Measurements from ENCODE around the gene SOBP. TPM values are rescaled to one million over a fixed set of nuclear protein-coding genes. Genes with fewer than 3 reads are reported as not detected.

Gene SOBP
- total RNA-seq, 2 donors from 2014 or later = 0.70 to 4.6 TPM

DNA sequence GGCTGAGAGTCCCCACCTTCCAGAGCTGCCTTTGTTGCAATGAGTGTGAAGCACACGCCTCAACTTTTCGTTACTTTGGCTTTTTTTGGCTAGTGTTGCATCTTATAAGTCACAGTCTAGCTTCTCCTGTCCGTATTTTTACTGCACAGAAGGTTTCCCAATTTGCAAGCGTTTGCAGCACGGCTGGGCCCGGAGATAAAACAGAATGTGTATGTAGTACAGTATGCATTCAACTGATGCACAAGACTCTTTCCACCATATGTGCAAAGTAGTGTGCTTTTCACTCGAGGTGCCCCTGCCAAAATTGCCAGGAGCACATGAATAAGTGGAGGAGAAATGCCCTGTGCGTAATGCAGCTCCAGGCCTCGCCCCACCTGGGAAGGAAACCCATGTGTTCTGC lies 79.6 kb downstream of the SOBP start:
- DNase-seq (no peak), ATAC-seq (no peak)
- intact Hi-C loops (cut with DNase I, micrococcal nuclease) = no loop called here

DNA sequence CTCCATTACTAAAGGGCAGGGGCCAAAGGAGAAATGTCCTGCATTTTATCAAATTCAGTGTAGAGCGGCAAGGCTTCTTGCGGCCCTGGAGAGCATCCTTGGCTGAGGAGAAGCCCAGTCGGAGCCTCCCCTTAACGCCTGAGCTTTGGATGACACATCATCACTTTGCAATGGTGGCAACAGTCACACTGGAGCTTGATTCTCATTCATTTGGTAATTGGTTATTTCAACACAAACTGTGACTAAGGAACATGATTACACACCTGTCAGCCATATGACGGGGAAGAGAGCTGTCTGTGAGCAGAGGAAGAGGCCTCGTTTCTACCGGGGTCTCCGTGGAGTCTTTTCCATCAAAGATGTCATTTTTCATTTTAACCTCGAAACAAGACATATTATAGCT lies 81.4 kb downstream of the SOBP start:
- intact Hi-C loops (cut with DNase I, micrococcal nuclease) = no loop called here
- no peak for DNase-seq
- no peak for ATAC-seq

DNA sequence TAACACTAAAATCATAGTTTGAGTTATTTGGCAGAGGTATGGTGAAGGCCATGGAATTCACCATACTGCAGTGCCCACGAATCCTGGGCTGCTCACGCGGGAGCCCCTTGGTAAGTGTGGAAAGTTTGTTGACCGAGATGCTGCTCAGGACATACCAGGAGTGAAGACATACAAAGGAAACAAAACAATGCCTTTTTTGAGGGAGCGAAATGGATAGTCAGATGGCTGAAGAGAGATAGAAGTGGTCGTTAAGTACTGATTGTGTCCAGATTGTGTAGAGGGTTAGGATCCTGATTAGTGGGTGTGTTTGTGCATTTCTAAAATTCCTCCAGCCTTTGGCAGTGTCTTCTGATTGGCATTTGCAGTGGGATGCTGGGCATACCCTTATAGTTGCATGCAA lies 83.0 kb downstream of the SOBP start:
- ATAC-seq (no peak), DNase-seq (no peak)
- intact Hi-C loops (cut with DNase I, micrococcal nuclease) = no loop called here

DNA sequence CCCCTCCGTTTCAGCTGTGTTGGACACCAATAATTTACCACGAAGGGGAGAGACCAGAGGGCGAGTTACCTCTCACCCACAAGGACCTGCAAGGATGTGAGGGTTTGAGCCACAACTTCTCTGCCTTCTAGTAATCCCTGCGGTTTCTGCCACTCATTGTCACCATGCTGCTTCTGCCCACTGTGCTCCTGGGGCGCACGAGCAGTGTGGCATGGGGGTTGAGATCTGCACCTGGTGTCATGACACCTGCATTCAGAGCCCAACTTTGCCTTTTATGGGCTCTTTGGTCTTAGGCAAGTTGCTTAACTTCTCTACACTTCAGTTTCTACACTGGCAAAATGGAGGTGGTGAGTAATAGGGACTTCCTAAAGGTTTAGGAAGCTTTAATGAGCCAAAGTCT lies 84.9 kb downstream of the SOBP start:
- DNase-seq (no peak), ATAC-seq (no peak)
- intact Hi-C loops (cut with DNase I, micrococcal nuclease) = no loop called here

DNA sequence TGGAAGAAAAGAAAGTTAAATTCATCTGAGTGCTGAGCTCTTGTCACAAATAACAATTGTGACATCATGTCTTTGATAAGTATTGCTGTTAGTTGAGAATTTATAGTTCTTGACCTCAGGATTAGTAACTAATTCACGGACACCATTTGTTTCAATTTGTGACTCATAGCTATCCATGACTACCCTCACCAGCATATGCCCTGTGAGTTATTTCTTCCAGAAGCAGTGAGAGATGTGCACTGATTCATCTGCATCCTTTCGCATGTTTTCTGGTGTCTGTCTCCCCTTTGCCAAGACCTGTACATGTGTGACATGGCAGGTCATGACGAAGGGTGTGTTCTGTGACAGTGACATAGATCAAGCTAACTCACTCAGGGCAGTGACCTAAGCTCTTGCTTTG lies 86.9 kb downstream of the SOBP start:
- no peak for ATAC-seq
- intact Hi-C loops (cut with DNase I, micrococcal nuclease) = no loop called here

DNA sequence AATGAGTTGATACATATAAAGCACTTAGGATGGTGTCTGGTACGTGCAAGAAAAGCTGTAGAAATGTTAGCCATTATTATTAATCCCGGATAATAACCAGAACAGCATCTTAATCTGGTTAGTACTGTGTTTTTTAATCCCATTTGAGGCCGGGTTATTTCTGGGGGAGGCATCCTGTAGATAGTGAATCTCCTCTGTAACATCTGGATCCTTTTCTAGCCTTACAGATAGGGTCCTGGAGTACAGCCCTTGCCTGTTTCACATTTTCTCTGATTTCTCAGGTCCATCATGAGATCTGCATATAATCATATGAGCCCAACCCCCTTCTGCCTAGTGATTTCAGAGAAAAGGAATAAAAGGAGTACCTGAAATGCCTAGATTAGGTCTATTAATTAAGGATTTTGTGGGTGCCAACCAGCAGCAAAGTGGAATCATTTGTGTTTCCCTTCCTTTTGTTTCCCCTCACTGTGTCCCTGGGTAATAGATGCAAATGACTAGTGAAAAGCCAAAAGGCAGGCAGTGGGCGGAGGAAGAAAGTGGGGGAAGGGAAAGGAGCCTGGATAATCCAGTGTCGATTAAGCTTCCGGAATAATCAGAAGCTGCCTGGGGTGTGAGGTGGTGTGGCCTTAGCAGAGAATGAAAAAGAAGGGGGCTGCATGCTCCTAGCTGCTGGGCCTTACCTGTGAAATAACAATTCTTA lies 88.9 kb downstream of the SOBP start:
- intact Hi-C loops (cut with DNase I, micrococcal nuclease) = no loop called here
- ATAC-seq = no peak
- DNase-seq = no peak

More for the DNA sequence above, 86.9 kb downstream of the SOBP start:
- DNase-seq = no peak

DNA sequence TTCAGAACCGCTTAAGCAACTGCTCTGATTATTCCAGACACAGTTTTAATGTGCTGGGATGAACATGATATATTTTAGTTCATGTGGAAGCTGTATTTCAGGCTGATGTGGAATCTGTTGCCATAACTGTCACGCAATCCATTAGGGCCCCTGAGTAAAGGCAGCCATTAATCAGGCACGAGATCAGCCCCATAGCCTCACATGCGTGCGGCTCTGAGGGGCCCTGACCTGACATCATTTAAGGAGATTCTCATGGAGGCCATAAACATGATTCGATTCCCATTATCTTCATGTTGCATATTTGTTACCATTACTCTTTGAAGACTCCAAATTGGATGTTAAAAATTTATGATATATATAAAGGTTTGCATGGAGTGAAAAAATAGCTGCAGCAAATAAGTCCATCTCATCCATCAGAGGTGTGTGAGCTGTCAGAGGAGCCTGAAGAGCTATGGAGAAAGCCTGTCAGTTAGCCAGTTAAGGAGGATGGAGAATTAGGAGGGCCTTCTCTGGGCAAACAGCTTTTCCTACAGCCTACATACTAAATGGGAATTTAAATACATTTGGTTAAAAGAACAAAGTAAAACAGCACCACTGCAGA lies 89.6 kb downstream of the SOBP start:
- DNase-seq (no peak), ATAC-seq (no peak)
- intact Hi-C loops (cut with DNase I, micrococcal nuclease) = no loop called here

DNA sequence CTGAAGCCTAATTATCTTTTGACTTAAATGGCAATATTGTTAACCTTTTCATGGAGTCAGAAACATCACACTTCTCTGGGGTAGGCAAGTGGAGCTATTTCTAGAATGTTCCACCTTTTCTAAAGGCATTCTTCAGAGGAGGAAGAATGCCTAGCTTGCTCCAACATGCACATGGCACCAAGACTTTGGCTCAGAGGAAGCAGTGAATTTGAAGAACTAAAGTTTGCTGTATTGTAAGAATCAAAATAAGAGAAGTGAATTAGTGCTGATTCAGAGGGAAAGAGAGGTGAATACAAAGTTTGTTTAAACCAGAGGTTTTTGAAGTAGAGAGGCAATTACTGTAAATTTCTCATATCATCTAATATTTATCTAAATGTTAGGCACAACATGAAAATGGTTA lies 92.2 kb downstream of the SOBP start:
- DNase-seq = no peak
- ATAC-seq = no peak
- intact Hi-C loops (cut with DNase I, micrococcal nuclease) = no loop called here

DNA sequence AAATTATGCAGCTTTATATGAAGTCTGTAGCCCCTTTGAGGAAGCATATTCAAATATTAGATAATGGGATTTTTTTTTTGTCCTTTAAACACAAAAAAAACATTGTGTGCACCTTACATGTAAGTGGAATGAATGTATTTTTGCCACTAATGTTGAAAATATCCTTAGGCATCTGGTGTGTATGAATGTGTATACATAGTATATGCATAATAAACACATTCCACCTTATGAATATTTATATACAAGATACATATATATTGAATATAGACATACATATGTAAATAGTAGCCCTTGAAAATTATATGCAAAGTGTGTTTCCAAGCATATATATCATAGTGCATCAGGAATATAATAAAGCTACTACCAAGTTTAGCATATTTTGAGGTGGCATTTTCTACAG lies 94.8 kb downstream of the SOBP start:
- intact Hi-C loops (cut with DNase I, micrococcal nuclease) = no loop called here
- no peak for DNase-seq
- ATAC-seq = no peak

DNA sequence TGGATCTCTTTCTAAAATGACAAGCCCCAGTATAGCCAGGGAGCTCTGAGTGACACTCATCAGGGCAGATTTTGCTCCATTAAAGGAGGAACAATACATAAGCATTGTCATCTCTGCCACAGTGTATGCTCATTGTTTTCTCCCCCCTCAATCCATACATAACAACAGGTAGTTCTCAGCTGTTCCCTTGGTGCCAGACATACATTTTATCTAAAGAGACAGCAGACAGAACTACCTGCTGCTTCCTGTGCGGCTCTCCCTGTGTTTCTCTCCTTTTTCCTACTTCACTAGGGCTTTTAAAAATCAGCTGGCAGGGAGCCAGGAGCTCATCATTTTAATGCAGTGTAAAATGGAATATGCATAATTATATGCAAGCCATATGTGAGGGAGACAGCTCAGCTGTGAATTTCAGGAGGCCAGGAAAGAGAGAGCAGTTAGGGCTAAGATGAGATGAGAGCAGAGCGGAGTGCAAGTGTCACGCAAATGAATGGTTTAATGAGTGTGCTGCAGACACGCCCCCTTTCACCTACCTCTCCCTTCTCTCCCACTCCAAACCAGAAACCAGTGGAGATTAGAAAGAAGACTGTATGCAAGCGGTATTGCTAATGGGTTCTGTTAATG lies 96.0 kb downstream of the SOBP start:
- intact Hi-C loops (cut with DNase I, micrococcal nuclease) = no loop called here
- ATAC-seq = no peak
- DNase-seq = no peak

DNA sequence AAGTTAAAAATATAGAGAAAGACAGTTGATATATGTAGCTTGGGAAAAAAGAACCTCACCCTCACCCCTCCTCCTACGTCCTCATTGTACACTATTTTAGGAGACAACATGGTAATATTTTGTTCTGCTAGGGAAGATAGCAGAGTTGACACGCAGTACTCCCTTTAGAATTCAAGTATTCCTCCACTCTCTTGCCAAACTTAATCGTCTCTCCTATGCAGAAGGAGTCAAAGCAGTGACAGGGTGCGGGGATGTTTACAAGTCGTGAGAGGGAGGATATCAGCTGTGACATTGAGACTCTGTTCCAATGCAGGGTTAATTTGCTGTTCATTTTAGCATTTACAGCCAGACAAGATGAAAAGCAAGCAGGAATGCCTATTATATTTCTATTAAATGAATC lies 97.5 kb downstream of the SOBP start:
- DNase-seq (no peak), ATAC-seq (no peak)

DNA sequence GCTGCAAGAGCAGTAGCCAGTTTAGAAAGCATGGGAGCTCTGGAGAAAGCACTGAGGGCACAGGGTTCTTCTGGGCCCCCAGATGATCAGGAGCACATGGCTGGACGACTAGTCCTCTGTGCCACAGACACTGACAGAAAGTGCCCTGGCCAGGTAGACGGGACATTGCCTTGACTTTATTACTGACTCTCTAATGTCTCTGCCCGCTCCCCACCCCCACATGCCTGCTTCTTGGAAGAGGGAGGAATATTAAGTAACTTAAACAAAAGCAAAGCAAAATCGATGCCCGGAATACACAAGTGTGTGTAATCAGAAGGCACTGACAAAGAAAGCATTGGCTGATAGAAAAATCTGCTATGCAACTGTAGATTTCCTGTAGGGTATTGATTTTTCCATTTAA lies 99.3 kb downstream of the SOBP start:
- intact Hi-C loops (cut with DNase I, micrococcal nuclease) = no loop called here
- ATAC-seq = no peak
- DNase-seq = no peak

More for the DNA sequence above, 97.5 kb downstream of the SOBP start:
- intact Hi-C loops (cut with DNase I, micrococcal nuclease) = no loop called here

DNA sequence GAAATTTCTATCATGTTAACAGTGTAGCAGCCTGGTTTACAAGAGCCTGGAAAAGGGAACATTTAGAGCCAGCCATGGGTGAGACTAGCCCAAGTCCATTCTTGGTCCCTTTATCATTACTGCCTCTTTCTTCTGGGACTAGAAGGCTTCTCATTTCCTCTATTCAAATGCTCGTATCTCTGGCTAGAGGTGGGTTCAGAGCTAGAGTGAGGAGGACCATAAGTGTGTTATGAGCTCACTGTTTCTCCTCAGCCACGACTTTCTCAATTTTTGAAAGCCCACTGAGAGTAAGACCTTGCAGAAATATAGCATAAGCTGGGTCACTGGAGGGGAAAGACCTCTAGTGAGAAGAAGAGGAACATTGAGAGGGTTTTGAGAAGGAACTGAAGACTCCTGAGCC lies 100.0 kb downstream of the SOBP start:
- no peak for ATAC-seq
- intact Hi-C loops (cut with DNase I, micrococcal nuclease) = no loop called here
- no peak for DNase-seq

DNA sequence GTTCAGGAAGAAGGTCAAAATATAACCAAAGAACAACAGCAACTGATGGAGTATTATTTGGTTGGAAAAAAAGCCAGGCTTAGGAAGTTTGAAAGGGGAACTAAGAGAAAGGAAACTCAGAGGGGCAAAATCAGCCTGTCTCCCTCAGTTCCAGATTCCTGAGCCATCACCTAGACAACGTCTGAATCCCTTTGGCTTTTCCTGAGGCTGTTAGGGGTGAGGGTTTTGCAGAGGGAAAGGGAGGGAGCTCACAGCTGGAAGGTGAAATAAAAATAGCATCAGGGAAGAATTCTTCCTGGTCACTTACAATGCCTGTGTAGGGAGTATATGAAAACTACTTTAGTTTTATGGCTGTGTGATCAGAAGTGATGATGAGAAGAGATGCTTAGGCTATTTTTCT lies 100.5 kb downstream of the SOBP start:
- ATAC-seq = no peak
- DNase-seq = no peak
- intact Hi-C loops (cut with DNase I, micrococcal nuclease) = no loop called here

DNA sequence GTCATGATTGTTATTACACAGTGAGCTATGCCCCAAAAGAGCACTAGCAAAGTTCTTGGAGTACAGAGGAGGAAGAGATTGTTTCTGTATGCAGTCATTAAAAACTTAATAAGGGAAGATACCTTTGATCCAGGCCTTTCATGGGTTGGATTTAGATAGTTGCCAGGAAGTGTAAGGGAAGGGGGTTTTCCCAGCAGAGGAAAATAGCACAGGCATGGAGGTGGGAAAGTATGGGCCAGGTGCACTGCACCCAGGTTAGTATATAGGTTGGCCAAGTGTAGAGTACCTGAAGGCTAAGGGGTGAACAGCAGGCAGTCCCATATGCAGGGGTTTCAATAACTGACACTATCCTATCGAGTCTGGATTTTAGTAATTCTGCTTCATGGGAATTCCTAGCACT lies 101.4 kb downstream of the SOBP start:
- intact Hi-C loops (cut with DNase I, micrococcal nuclease) = no loop called here
- DNase-seq (no peak), ATAC-seq (peak; percentile 75)

DNA sequence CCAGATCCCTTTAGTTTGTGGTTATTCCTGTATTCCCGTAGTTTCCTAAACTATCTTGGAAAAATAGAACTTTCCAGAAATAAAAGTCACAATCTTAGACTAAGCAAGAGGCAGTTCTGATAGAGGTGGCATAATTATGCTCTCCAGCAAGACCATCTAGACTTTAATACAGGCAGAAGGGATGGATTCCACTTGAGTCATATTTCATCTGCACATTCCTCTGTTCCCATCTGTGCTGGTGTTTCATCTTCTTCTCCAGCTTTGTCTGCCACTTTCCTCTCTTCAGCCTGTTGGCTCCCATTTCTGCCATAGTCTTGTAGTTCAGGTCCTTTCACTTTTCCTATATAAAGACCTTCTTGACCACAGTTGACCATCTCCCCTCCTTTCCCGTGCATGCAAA lies 102.9 kb downstream of the SOBP start:
- intact Hi-C loops (cut with DNase I, micrococcal nuclease) = no loop called here
- no peak for ATAC-seq
- DNase-seq = no peak

DNA sequence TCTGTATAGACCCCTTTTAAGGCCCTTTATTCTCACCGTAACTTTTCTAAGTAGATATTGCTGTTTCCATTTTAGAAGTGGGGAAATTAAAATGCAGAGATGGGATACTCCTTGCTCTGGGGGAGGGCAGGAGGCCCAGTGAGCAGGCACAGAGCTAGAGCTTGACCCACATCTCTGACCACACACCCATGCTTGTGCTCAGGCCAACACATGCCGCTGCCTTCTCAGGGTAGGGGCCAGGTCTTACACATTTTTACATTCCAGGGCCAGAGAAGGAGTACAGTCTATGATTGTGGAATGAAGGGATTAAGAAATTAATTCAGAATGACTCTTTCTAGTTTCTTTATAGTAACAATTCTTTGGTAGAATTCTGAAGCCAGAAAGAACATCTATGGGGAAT lies 104.8 kb downstream of the SOBP start:
- intact Hi-C loops (cut with DNase I, micrococcal nuclease) = no loop called here
- no peak for DNase-seq
- ATAC-seq = no peak

DNA sequence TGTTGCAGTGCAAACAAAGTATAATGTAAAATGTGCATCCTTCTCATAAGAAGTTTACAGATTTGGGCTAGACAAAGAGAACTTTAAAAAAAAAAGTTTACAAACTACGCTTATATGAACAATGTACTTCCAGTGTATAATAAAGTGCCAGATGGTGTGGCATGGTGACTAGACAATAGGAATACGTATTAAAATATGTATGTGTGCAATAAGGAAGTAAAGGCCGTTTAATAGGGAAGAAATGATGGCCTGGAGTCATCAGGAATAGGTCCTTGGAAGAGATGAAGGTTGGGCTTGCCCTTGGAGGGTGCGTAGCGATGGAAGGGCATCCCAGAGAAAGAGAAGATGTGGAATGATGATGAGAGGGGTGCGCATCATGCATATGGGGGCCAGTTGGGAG lies 108.2 kb downstream of the SOBP start:
- intact Hi-C loops (cut with DNase I, micrococcal nuclease) = no loop called here
- no peak for DNase-seq
- ATAC-seq = peak; percentile 62

DNA sequence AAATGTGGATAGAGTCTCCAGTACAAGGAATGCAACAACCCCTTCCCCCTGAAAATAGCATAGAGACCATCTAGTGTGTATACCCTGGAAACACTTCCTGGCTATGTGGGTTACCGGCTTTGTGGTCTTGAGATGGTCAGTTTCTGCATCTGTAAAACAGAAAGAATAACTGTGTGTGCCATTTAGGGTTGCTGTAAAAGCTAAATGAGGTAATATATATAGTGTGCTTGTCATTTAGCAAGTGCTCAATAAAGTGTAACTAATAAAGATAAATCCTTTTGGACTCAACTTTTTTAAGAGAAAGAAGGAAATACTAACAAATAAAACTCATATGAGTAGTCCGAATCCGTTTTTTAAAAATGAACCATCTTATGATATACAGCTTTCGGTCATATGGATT lies 109.1 kb downstream of the SOBP start:
- DNase-seq (no peak), ATAC-seq (no peak)
- intact Hi-C loops (cut with DNase I, micrococcal nuclease) = no loop called here

DNA sequence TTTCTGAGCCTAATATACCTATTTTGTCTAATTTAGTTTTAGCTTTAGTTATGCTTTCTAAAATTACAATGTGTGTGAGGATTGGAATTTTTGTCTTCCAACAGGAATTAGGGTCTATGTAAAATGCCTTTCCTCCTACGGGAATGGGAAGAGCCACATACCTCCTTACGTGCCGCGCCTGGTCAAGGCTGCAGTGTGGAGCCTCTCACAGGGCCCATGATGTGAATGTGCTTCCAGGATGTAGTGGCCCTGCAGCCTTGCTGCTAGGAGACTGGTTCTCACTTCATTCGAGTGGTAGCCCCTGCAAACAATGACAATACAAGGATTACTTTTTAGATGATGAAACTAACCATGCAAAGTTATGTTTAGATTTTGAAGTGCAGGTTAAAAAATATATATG lies 110.2 kb downstream of the SOBP start:
- ATAC-seq (no peak), DNase-seq (no peak)
- intact Hi-C loops (cut with DNase I, micrococcal nuclease) = no loop called here

DNA sequence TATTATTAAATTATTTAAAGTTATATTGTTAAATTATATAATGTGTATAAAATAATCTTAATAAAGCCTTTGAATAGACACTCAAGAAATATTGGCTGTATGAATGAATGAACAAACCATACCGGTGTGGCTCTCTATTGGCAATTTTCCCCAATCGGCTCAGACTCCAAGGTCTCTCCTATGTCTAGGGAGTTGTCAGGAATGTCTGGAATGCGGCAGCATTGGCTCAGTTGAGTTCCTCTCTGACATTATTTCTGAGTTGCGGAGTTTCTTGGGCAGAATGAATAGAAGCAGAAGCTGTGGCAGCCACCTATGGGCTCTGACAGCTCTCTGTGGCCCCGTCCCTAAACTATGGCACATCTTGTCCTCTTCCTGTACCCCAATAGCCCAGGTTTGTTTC lies 111.0 kb downstream of the SOBP start:
- DNase-seq (peak in 1 of 2 donors; percentile 34), ATAC-seq (peak; percentile 44)
- intact Hi-C loops (cut with DNase I, micrococcal nuclease) = no loop called here
